Cerebellar nuclear complex (tissue), 1 donor: ENCODE measurements around the gene ZNF326.

Source experiments
- DNase-seq, 2 experiments: peaks; one replicate each; lab custom pipeline; 2025; lab: John Stamatoyannopoulos, UW

Gene ZNF326

DNA sequence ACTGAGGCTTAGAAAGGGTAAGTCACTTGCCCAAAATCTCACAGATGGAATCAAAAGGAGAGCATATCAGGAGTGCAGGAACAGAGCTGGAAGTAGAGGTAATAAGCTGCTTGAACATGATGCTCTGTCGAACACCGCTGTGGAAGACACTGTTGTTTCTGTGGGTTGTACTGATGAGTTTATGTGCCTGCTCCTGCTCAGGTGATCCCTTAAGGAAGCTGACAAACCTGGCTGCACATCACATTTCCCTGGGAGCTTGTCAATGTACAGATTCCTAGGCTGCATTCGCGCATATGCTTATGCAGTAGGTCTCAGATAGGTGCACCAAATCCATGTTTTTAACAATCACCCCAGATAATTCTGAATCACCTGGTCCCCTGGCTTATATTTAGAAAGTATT, 79.7 kb downstream of the ZNF326 start:
- DNase-seq: no peak

DNA sequence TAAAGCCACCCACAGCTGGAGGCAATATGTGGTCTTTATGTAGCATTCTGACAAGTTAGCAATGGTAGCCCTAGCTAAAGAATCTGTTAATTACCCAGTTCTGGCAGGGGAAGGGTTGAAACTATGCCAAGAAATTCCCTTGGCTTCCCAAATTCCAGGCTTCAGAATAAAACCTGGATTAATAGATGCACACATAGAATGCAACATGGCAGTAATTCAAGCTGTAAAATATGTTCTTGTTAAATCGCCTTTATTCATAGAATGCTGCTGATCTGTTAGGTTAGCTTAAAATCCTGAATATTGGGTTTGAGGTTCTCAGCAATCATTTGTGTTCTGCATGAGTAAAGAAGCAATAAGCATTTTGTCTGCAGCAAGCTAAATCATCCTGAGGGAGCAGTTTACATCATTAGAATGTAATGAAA, 80.1 kb downstream of the ZNF326 start:
- no peak for DNase-seq

DNA sequence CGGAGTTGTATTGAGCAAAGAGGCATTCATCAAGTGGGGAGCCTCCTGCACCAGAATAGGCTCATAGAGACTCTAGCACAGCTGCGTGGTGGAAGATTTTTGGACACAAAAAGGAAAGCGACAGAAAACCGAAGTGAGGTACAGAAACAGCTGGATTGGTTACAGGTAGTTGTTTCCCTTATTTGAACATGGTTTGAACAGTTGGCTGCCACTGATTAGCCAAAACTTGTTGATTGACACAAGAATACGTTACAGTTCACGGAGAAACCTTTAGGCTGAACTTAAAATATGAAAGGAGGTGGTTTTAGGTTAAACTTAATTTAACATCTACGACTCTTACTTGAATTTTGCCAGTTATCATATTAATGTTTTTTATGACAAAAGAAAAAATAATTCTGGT, 89.1 kb downstream of the ZNF326 start:
- no peak for DNase-seq
